ENCODE measurements around the gene BANK1. TPM values are rescaled to one million over a fixed set of nuclear protein-coding genes. Genes with fewer than 3 reads are reported as not detected.

BANK1 gene
- total RNA-seq, 4 donors from 2014 or later, result 3.2 to 7.7 (median 6.9) TPM

DNA sequence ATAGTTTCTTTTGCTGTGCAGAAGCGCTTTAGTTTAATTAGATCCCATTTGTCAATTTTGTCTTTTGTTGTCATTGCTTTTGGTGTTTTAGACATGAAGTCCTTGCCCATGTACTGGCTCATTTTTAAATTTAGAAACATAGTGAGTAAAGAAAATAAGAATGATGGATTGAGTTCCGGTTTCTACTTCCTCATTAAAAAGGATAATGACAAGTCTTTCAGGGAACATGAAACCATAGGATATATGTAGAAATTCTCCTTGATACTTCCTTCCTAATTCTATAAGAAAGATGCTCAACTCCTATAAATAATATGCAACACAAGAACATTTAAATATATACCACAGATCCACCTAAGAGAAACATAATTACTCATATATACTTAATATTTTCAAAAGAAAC lies 240.9 kb downstream of the BANK1 start:
- no peak for DNase-seq (ENCODE audit: low spot score)
- ATAC-seq (ENCODE audit: low FRiP score), result no peak
- TF ChIP-seq, protein P1, sequence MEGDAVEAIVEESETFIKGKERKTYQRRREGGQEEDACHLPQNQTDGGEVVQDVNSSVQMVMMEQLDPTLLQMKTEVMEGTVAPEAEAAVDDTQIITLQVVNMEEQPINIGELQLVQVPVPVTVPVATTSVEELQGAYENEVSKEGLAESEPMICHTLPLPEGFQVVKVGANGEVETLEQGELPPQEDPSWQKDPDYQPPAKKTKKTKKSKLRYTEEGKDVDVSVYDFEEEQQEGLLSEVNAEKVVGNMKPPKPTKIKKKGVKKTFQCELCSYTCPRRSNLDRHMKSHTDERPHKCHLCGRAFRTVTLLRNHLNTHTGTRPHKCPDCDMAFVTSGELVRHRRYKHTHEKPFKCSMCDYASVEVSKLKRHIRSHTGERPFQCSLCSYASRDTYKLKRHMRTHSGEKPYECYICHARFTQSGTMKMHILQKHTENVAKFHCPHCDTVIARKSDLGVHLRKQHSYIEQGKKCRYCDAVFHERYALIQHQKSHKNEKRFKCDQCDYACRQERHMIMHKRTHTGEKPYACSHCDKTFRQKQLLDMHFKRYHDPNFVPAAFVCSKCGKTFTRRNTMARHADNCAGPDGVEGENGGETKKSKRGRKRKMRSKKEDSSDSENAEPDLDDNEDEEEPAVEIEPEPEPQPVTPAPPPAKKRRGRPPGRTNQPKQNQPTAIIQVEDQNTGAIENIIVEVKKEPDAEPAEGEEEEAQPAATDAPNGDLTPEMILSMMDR (IDR thresholded peaks at IDR 0.05), result no peak

DNA sequence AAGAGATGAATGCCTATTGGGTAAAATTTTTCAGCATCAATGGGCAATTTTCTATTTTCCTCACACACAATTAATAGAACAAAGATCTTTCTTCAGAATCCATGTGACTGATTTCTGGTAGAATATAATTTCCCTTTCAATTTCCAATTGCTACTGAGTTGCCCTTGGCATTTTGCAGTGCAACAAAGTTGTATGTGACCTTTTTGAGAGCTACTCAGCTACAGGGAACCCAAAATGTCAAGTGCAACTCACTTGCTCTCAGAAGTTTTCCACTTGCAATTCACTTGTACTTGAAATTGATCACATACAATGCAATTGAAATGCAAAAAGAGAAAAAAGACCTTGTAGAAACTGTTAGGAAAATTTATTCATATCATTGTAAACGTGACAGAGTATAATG lies 245.5 kb downstream of the BANK1 start:
- DNase-seq (ENCODE audit: low spot score) (no peak), ATAC-seq (ENCODE audit: low FRiP score) (no peak)
- TF ChIP-seq, protein P1 (IDR thresholded peaks at IDR 0.05), result no peak

DNA sequence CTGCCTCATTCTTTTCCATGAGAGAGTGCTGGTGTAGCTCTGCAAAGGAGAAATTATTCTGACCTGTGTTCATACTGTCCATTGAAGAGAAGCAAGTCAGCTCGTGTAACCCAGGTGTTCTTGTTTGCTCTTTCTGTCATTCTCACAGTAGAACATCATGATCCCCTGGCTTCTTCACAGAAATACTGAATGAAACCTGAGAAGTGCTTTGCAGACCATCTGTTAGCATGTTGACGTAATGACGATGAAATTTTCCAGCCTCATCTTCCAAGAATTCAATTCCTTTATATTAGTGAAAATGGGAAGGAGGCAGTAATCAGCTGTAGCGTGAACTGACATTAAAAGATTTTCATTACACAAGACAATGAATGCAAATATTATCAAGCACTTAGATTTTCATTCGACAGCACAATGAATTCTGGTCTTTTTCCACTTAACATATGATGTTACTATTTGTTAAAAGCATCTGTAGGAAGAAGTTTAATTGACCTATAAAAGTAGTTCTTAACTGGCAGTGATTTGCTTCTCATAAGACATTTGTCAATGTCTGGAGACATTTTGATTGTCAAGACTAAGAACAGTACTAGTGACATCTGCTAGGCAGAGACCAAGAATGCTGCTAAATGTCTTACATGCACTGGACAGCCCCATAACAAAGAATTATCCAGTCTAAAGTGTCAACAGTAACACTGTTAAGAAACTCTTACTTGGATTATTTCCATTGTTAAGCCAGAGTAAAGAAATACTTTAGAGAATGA lies 246.3 kb downstream of the BANK1 start:
- ATAC-seq (ENCODE audit: low FRiP score) (no peak), DNase-seq (ENCODE audit: low spot score) (no peak)
- TF ChIP-seq, protein P1 (IDR thresholded peaks at IDR 0.05), result no peak

DNA sequence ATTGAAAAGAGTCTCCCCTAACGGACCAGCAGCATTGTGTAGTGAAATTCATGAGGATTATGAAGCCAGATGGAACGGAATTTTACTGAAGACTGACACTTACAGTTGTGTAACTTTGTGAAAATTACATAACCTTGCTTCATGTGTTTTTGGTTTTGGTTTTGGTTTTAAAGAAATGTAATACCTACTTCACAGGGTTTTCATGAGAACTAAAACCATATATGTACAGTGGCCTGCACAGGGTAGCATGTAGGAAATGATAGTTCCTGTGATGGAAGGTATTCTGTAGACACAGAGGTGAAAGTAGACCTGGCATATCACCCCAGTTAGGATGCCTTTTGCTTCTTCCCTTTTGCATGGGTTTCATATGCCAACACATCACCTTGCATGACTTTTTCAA lies 247.0 kb downstream of the BANK1 start:
- TF ChIP-seq, protein P1 (IDR thresholded peaks at IDR 0.05), result no peak
- ATAC-seq (ENCODE audit: low FRiP score), result no peak

DNA sequence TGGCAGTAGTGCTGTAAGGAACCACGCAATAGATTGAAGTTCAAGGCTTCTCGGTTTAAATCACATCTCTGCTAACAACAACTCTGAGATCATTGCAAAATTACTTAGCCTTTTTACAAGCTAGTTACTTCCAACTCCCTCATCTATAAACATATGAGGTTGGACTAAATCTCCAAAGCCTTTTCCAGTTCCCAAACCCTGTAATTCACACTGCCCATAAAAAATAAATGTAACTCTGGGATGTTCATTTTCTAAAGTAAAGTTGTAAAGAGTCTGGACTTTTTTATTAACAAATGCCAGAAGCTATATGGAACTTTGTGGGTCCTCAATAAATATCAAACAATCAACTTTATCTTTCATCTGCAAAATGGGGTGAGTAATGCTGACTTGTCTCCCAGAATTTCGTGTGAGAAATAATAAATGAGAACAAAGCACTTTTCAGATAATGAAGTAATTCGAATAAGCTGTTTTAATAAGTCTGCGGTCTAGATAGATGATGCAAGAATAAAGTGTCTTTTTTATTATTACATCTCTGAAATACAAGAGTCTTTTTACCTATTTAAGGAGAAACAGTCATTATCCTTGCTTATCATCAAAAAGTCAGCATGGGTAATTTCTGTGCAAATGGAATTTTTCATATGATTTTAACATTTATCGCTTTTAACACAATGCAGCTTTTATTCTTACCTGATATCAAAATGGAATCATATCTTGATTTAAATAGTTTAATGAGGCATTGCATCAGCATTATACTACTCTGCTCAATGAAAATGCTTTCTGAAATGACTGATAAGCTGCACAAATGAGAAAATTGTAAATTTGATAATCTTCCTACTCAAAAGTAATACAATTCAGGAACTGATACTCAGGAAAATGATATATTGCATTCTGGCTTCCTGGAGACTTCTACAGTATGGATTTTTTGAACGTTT lies 252.6 kb downstream of the BANK1 start:
- TF ChIP-seq, protein P1 (IDR thresholded peaks at IDR 0.05), result no peak
- DNase-seq (ENCODE audit: low spot score) (no peak), ATAC-seq (ENCODE audit: low FRiP score) (no peak)

More for the DNA sequence above, 247.0 kb downstream of the BANK1 start:
- DNase-seq (ENCODE audit: low spot score), result no peak

DNA sequence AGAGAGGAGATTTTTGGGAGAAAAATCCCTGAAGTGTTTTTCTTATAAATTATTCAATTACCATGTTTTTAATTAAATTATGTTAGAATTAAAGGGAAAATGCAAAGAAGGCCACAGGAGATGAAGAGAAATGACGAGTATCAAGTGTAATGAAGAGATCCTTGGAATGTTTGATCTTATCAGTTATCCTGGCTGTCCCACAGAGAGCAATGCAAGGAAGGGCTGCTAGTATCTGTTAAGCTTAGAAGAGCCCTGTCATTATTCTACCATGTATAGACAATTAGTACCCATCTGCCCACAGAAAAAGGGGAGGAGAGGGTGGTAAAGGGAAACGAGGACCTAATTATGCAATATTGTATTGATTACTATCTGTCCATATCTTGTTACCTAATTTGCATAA lies 257.1 kb downstream of the BANK1 start:
- ATAC-seq (ENCODE audit: low FRiP score), result no peak
- no peak for DNase-seq (ENCODE audit: low spot score)
- TF ChIP-seq, protein P1 (IDR thresholded peaks at IDR 0.05), result no peak

Measured in omental fat pad (tissue), 4 donors.